ENCODE results near the gene LNP1.

DNA sequence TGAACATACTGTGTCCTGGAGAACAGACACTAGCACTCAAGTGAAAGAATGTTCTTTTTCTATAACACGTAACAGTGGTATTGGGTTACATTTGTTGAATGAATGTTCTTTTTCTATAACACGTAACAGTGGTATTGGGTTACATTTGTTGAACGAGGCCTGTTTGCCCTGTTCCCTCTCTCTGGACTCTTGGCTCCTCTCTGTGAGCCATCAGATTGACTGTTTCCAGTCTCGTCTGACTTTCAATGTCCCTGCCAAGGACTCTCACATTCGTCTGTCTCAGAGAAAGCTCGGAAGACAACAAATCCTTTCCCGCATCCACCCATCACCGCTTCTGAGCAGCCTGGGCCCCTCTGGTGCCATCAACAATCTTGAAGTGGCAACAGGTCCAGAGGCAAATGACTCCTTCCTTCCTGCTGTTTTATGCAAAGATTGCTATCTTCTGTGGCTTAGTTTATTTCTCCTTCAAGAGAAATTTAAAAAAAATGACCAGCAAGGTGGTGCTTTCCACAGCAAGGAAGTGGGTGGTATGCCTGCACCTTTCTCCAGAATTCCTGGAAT, 99.1 kb downstream of the LNP1 start:
- no peak for TF ChIP-seq EZH2phosphoT487 (IDR thresholded peaks at IDR 0.05; ENCODE audit: low read depth, severe bottlenecking, unreplicated experiment)
- TF ChIP-seq CTCF (IDR thresholded peaks at IDR 0.05; ENCODE audit: poor library complexity): no peak

All from hepatocyte (in vitro differentiated cells).